ENCODE measurements around the gene LILRB5.

DNA sequence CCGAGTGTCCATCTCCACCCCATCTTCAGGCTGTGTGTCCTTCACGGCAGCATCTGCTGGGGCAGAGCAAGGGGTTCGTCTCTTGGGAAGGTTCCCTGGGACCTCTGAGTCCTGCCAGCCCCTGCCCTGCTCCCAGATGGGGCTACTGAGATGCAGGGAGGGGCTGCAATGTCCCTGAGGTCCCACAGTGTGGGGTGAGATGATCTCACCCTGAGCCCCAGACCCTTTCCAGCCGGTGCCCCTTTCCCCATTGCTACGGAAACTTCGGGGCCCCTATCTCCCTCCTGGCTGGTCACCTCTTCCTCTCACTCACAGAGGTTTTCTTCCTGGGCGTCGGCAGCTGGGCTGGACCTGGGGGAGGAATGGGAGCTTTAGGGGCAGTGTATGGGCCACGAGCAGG lies 18.9 kb upstream of the LILRB5 start:
- TF ChIP-seq, protein P1, sequence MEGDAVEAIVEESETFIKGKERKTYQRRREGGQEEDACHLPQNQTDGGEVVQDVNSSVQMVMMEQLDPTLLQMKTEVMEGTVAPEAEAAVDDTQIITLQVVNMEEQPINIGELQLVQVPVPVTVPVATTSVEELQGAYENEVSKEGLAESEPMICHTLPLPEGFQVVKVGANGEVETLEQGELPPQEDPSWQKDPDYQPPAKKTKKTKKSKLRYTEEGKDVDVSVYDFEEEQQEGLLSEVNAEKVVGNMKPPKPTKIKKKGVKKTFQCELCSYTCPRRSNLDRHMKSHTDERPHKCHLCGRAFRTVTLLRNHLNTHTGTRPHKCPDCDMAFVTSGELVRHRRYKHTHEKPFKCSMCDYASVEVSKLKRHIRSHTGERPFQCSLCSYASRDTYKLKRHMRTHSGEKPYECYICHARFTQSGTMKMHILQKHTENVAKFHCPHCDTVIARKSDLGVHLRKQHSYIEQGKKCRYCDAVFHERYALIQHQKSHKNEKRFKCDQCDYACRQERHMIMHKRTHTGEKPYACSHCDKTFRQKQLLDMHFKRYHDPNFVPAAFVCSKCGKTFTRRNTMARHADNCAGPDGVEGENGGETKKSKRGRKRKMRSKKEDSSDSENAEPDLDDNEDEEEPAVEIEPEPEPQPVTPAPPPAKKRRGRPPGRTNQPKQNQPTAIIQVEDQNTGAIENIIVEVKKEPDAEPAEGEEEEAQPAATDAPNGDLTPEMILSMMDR (IDR thresholded peaks at IDR 0.05) = no peak
- no peak for TF ChIP-seq POLR2AphosphoS5 (IDR thresholded peaks at IDR 0.05; ENCODE audit: low read depth, low read length)
- TF ChIP-seq SIN3A (IDR thresholded peaks at IDR 0.05; ENCODE audit: borderline replicate concordance, insufficient read depth, low read depth, low read length) = no peak
- no peak for TF ChIP-seq REST (IDR thresholded peaks at IDR 0.05; ENCODE audit: insufficient read depth in 1 of 2, low read depth in 2 of 2, low read length in 1 of 2)
